ENCODE measurements around the gene MRPS23. TPM values are rescaled to one million over a fixed set of nuclear protein-coding genes. Genes with fewer than 3 reads are reported as not detected.

Gene MRPS23
- total and polyA plus RNA-seq, 9 of the 15 experiments (the other 6 are each of a cell fraction or from before 2014, with no cell fraction given): 59.1 to 298 (median 98.8) TPM

DNA sequence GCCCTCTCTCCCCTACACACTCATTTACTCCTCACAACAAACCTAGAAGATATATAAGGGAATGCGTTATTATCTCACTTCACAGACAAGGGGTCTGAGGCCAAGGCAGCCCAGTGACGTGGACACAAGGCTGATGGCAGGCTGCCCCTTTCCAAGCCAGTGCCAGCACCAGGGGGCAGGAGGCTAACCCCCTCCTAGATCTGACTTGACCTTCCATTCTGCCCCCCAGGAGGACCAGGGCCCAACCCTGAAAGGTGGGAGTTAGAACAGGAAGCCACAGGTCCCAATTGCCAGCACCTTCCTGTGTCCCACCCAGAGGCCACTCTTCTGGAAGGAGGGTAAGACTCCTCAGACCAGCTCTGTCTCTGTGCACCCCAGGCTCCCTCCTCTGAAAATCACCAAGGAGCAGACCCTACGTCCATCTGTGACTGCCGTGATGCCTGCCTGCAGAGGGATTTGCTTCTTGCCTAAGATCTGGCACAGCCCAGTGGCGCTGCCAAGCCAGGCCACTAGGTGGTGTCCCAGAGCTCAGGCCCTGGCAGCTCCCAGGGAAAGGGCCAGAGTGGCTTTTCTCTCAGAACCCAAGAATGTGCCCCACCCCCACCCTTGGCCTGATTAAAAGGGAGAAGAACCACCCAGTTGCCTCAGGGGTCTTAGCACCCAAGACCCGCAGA is 42.4 kb upstream of the MRPS23 start (continued):
- TF ChIP-seq SRSF9 (IDR thresholded peaks at IDR 0.05; ENCODE audit: borderline replicate concordance, low read depth, low read length) (no peak), TEAD2 (tag; IDR thresholded peaks at IDR 0.05) (peak; percentile 45; the same call in 1 of the 2 replicates), CBX3 (IDR thresholded peaks at IDR 0.05; ENCODE audit: borderline replicate concordance in 1 of 2, low read length in 2 of 2) (peak in 1 of 2 experiments; percentile 85; a peak in 2 of 3 replicates), CXXC5 (CRISPR knock-in tag; IDR thresholded peaks at IDR 0.05) (no peak), TEAD4 (IDR thresholded peaks at IDR 0.05; ENCODE audit: low read length) (0 out of 2 replicates have a peak, but pooled peaks have one; percentile 38), TEAD4 (CRISPR knock-in tag; IDR thresholded peaks at IDR 0.05; ENCODE audit: borderline replicate concordance) (no peak), ZNF165 (CRISPR knock-in tag; IDR thresholded peaks at IDR 0.05; ENCODE audit: borderline replicate concordance) (no peak), MYC (IDR thresholded peaks at IDR 0.05; ENCODE audit: low read depth, low read length) (0 out of 2 replicates have a peak, but pooled peaks have one; percentile 25), MYC (CRISPR knock-in tag; IDR thresholded peaks at IDR 0.05; ENCODE audit: borderline replicate concordance, low read depth) (no peak), SMARCA4 (IDR thresholded peaks at IDR 0.05) (0 out of 2 replicates have a peak, but pooled peaks have one; percentile 14), RAD21 (CRISPR knock-in tag; conservative IDR thresholded peaks at IDR 0.05 in 1 of 2, IDR thresholded peaks at IDR 0.05 in 1 of 2) (peak; percentile 63 to 86), TRIM28 (IDR thresholded peaks at IDR 0.05) (peak; percentile 60), TRIM24 (IDR thresholded peaks at IDR 0.05) (peak in 1 of 2 experiments; percentile 43; a peak in 1 of 4 replicates), CHD2 (IDR thresholded peaks at IDR 0.05; ENCODE audit: low read depth, low read length) (peak; percentile 36; the same call in 1 of the 2 replicates), ETV1 (tag; conservative IDR thresholded peaks at IDR 0.05; ENCODE audit: low read depth) (no peak), YY1 (IDR thresholded peaks at IDR 0.05; ENCODE audit: borderline replicate concordance in 1 of 3, control insufficient read depth in 1 of 3, extremely low read depth in 1 of 3, insufficient read depth in 3 of 3, insufficient read length in 1 of 3, insufficient replicate concordance in 2 of 3, low read depth in 1 of 3, low read length in 2 of 3) (peak in 2 of 3 experiments; percentile 25 to 36), ZNF263 (CRISPR knock-in tag; IDR thresholded peaks at IDR 0.05; ENCODE audit: borderline replicate concordance) (0 out of 2 replicates have a peak, but pooled peaks have one; percentile 7), ELF2 (CRISPR knock-in tag; IDR thresholded peaks at IDR 0.05) (no peak), TFAP4 (CRISPR knock-in tag; IDR thresholded peaks at IDR 0.05; ENCODE audit: borderline replicate concordance) (peak; percentile 16; the same call in 1 of the 2 replicates), RCOR1 (IDR thresholded peaks at IDR 0.05; ENCODE audit: borderline replicate concordance in 1 of 2, low read depth in 2 of 2, low read length in 2 of 2) (peak in 1 of 2 experiments; percentile 58; a peak in 1 of 4 replicates), BDP1 (IDR thresholded peaks at IDR 0.05; ENCODE audit: insufficient read depth, insufficient read length) (no peak), ATF2 (CRISPR knock-in tag; IDR thresholded peaks at IDR 0.05) (no peak), BACH1 (tag; IDR thresholded peaks at IDR 0.05) (no peak), DEAF1 (CRISPR knock-in tag; IDR thresholded peaks at IDR 0.05) (peak; percentile 28; the same call in 1 of the 2 replicates)

All from K562 (cell line).